HepG2 (cell line): ENCODE measurements around the gene MRPL34. TPM values are rescaled to one million over a fixed set of nuclear protein-coding genes. Genes with fewer than 3 reads are reported as not detected.
A peak's percentile ranks its signal among the peaks of the same experiment; 100 is the strongest.

ENCODE experiments used
- ADNP ChIP-seq: sonication (generic); formaldehyde crosslinking; IDR thresholded peaks from 2 replicates; pipeline ENCODE4 v1.4.0; 2020; ENCODE audit warnings: missing genetic modification reagents
- ATF2 ChIP-seq: sonication (generic); formaldehyde crosslinking; IDR thresholded peaks from 2 replicates; pipeline ENCODE4 v1.4.0; 2020; ENCODE audit warnings: missing genetic modification reagents
- DBP ChIP-seq: sonication (generic); formaldehyde crosslinking; IDR thresholded peaks from 2 replicates; pipeline ENCODE4 v1.4.0; 2020; ENCODE audit warnings: missing genetic modification reagents; ENCODE audit errors: not compliant biosample characterization
- EED ChIP-seq: sonication (generic); formaldehyde crosslinking; IDR thresholded peaks from 2 replicates; pipeline ENCODE4 v1.5.0; 2020; ENCODE audit warnings: mild to moderate bottlenecking, missing genetic modification reagents
- SAP130 ChIP-seq: IDR thresholded peaks from 2 replicates; pipeline ENCODE4 v1.6.1; 2016; ENCODE audit warnings: low read depth
- SOX13 ChIP-seq, 3 experiments: fragments of 450-650 bp in 1 of 3; sonication (generic) in 1 of 3; formaldehyde crosslinking in 1 of 3; IDR thresholded peaks in 2 of 3; conservative IDR thresholded peaks in 1 of 3; 2 replicates each; pipeline versions ENCODE4 v1.5.0 to v1.6.1; 2016 to 2020; ENCODE audit warnings: antibody characterized with exemption in 1 of 3, mild to moderate bottlenecking in 1 of 3, missing compliant biosample characterization in 1 of 3, missing genetic modification reagents in 1 of 3, moderate library complexity in 1 of 3
- YEATS2 ChIP-seq: sonication (generic); formaldehyde crosslinking; IDR thresholded peaks from 2 replicates; pipeline ENCODE4 v1.4.0; 2020; ENCODE audit warnings: missing genetic modification reagents, borderline replicate concordance
- ZBTB44 ChIP-seq: sonication (generic); formaldehyde crosslinking; IDR thresholded peaks from 2 replicates; pipeline ENCODE4 v1.4.0; 2020; ENCODE audit warnings: missing genetic modification reagents
- ZNF260 ChIP-seq: sonication (generic); formaldehyde crosslinking; IDR thresholded peaks from 2 replicates; pipeline ENCODE4 v1.4.0; 2020; ENCODE audit warnings: missing genetic modification reagents, low read depth, mild to moderate bottlenecking, borderline replicate concordance
- ZNF589 ChIP-seq: sonication (generic); formaldehyde crosslinking; conservative IDR thresholded peaks from 2 replicates; pipeline ENCODE4 v1.8.0; 2022; ENCODE audit warnings: mild to moderate bottlenecking, moderate library complexity, missing genetic modification reagents
- ZNF703 ChIP-seq: sonication (generic); formaldehyde crosslinking; IDR thresholded peaks from 2 replicates; pipeline ENCODE4 v1.5.1; 2020; ENCODE audit warnings: missing genetic modification reagents, mild to moderate bottlenecking, moderate library complexity, borderline replicate concordance
- ZNF709 ChIP-seq: sonication (generic); formaldehyde crosslinking; IDR thresholded peaks from 2 replicates; pipeline ENCODE4 v1.5.0; 2020; ENCODE audit warnings: mild to moderate bottlenecking, missing genetic modification reagents
- ZNF776 ChIP-seq: sonication (generic); formaldehyde crosslinking; IDR thresholded peaks from 2 replicates; pipeline ENCODE4 v1.4.0; 2020; ENCODE audit warnings: mild to moderate bottlenecking, missing genetic modification reagents
- ZNF800 ChIP-seq: sonication (generic); formaldehyde crosslinking; IDR thresholded peaks from 2 replicates; pipeline ENCODE4 v1.4.0; 2020; ENCODE audit warnings: missing genetic modification reagents
- polyA plus RNA-seq, 8 experiments: library from polyadenylated mRNA; depleted of rRNA in 3 of 8; stranded (reverse) in 7 of 8; unstranded in 1 of 8; fragments of >200 nt; fragmentation: Illumina TruSeq in 4 of 8; extraction: Trizol in 4 of 8; gene quantifications; 2 replicates each; pipeline versions ENCODE4 v1.2.1 to v1.2.3, GENCODE V29; 2011 to 2016; ENCODE audit warnings: low read depth in 4 of 8, missing spikeins in 1 of 8, mixed read lengths in 1 of 8; ENCODE audit not compliant: insufficient read depth in 1 of 8
- total RNA-seq, 5 experiments: library from RNA; depleted of rRNA; stranded (reverse); fragments of >200 nt; fragmentation: Illumina TruSeq; extraction: Trizol; gene quantifications; 2 replicates each; pipeline ENCODE4 v1.2.3, GENCODE V29; 2016; ENCODE audit warnings: low read depth in 1 of 5

MRPL34 gene
- total and polyA plus RNA-seq, 2 of the 13 experiments (the other 11 are each of a cell fraction or from before 2014, with no cell fraction given): 74.0 to 77.3 TPM

GRCh38 chr19:17266975-17267788 is 38.5 kb upstream of the MRPL34 start, which contains the start of gene BABAM1 (continued):
- TF ChIP-seq EED: no peak
- TF ChIP-seq ZNF709 (CRISPR knock-in tag): no peak
- TF ChIP-seq ADNP (CRISPR knock-in tag): no peak
- no peak for TF ChIP-seq ZNF589 (CRISPR knock-in tag)
- TF ChIP-seq ZBTB44 (CRISPR knock-in tag): no peak
- no peak for TF ChIP-seq ATF2 (CRISPR knock-in tag)
- TF ChIP-seq ZNF800 (CRISPR knock-in tag): no peak
- no peak for TF ChIP-seq SOX13 (IDR thresholded peaks at IDR 0.05)
- peak in 1 of 2 experiments; percentile 45; a peak in 1 of 4 replicates for TF ChIP-seq SOX13 (CRISPR knock-in tag; conservative IDR thresholded peaks at IDR 0.05 in 1 of 2, IDR thresholded peaks at IDR 0.05 in 1 of 2)
- peak; percentile 81; the same call in 1 of the 2 replicates for TF ChIP-seq YEATS2 (CRISPR knock-in tag)
- no peak for TF ChIP-seq ZNF776 (CRISPR knock-in tag)
- TF ChIP-seq DBP: no peak
- no peak for TF ChIP-seq ZNF703 (CRISPR knock-in tag)
- TF ChIP-seq SAP130 (CRISPR knock-in tag): peak; percentile 84
- no peak for TF ChIP-seq ZNF260
